ENCODE data around the gene OPCML.

Gene OPCML

DNA sequence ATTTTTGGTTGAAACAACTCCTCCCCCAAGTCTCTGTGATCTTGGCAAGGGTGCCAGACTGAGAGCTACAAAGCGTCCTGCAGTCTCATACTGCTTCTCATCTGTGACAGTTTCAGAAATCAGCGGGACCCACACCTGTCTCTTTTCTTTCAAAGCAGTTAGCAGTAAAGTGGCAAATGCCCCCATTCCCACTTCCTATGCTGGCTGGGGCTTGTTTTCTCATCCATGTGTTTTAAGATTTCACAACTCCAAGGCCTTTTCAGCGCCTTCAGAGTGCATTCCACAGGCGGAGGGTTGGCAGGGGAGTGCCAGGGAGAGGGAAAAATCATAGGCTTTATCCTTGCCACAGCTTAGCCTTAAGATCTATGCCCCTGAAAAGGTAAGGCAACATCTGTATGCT lies 493.5 kb downstream of the OPCML start:
- Histone ChIP-seq H3K4me1 (ENCODE audit: insufficient read depth, low read length, poor library complexity, severe bottlenecking) (no peaks in the 10 kb centered on the region), H2AFZ (ENCODE audit: low read length) (no peak overlapping the region), H3K9me3 (ENCODE audit: insufficient read depth, low read depth, low read length) (peaks cover 6% of the 10 kb centered on the region; the same call in 1 of the 2 replicates), H3F3A (ENCODE audit: low read depth) (no peaks in the 10 kb centered on the region), H3K79me2 (ENCODE audit: insufficient read depth, low read length) (no peaks in the 10 kb centered on the region), H3K9ac (ENCODE audit: low read depth, low read length, poor library complexity, severe bottlenecking) (no peak overlapping the region), H3K27me3 (ENCODE audit: insufficient read depth, low read length, poor library complexity, severe bottlenecking) (no peaks in the 10 kb centered on the region), H3K36me3 (ENCODE audit: insufficient read depth, low read length) (no peaks in the 10 kb centered on the region), H3K9me2 (replicated peaks; ENCODE audit: low read depth, low read length) (no peaks in the 10 kb centered on the region), H4K20me1 (ENCODE audit: insufficient read depth, low read length, poor library complexity, severe bottlenecking) (no peaks in the 10 kb centered on the region), H3K4me2 (ENCODE audit: low read depth, low read length, poor library complexity, severe bottlenecking) (no peak overlapping the region), H3K4me3 (ENCODE audit: low read length, poor library complexity, severe bottlenecking) (no peak overlapping the region)
- TF ChIP-seq CTCF (conservative IDR thresholded peaks at IDR 0.05; ENCODE audit: low read length) (no peak), EZH2phosphoT487 (IDR thresholded peaks at IDR 0.05; ENCODE audit: borderline replicate concordance) (no peak)

- Histone ChIP-seq H3K27me3 (ENCODE audit: insufficient read depth, low read length, poor library complexity, severe bottlenecking) (no peaks in the 10 kb centered on the region), H3K36me3 (ENCODE audit: insufficient read depth, low read length) (no peaks in the 10 kb centered on the region), H4K20me1 (ENCODE audit: insufficient read depth, low read length, poor library complexity, severe bottlenecking) (no peaks in the 10 kb centered on the region), H3K4me1 (ENCODE audit: insufficient read depth, low read length, poor library complexity, severe bottlenecking) (no peaks in the 10 kb centered on the region), H3K4me2 (ENCODE audit: low read depth, low read length, poor library complexity, severe bottlenecking) (no peak overlapping the region), H3F3A (ENCODE audit: low read depth) (no peaks in the 10 kb centered on the region), H3K9me3 (ENCODE audit: insufficient read depth, low read depth, low read length) (no peaks in the 10 kb centered on the region; the same call in 1 of the 2 replicates), H3K79me2 (ENCODE audit: insufficient read depth, low read length) (no peaks in the 10 kb centered on the region), H3K9ac (ENCODE audit: low read depth, low read length, poor library complexity, severe bottlenecking) (no peak overlapping the region), H3K4me3 (ENCODE audit: low read length, poor library complexity, severe bottlenecking) (no peak overlapping the region), H2AFZ (ENCODE audit: low read length) (no peak overlapping the region), H3K9me2 (replicated peaks; ENCODE audit: low read depth, low read length) (no peaks in the 10 kb centered on the region)
- TF ChIP-seq EZH2phosphoT487 (IDR thresholded peaks at IDR 0.05; ENCODE audit: borderline replicate concordance) = no peak
- TF ChIP-seq CTCF (conservative IDR thresholded peaks at IDR 0.05; ENCODE audit: low read length) = no peak
These were observed 497.4 kb downstream of the OPCML start for GRCh38 chr11:133034929-133035328.

- Histone ChIP-seq H3K4me3 (ENCODE audit: low read length, poor library complexity, severe bottlenecking) (no peak overlapping the region), H3K27me3 (ENCODE audit: insufficient read depth, low read length, poor library complexity, severe bottlenecking) (no peaks in the 10 kb centered on the region), H3K36me3 (ENCODE audit: insufficient read depth, low read length) (no peaks in the 10 kb centered on the region), H3F3A (ENCODE audit: low read depth) (no peaks in the 10 kb centered on the region), H2AFZ (ENCODE audit: low read length) (no peak overlapping the region), H3K4me1 (ENCODE audit: insufficient read depth, low read length, poor library complexity, severe bottlenecking) (no peaks in the 10 kb centered on the region), H3K9me2 (replicated peaks; ENCODE audit: low read depth, low read length) (no peaks in the 10 kb centered on the region), H3K9ac (ENCODE audit: low read depth, low read length, poor library complexity, severe bottlenecking) (no peak overlapping the region), H3K9me3 (ENCODE audit: insufficient read depth, low read depth, low read length) (no peaks in the 10 kb centered on the region; the same call in 1 of the 2 replicates), H3K4me2 (ENCODE audit: low read depth, low read length, poor library complexity, severe bottlenecking) (no peak overlapping the region), H3K79me2 (ENCODE audit: insufficient read depth, low read length) (no peaks in the 10 kb centered on the region), H4K20me1 (ENCODE audit: insufficient read depth, low read length, poor library complexity, severe bottlenecking) (no peaks in the 10 kb centered on the region)
- no peak for TF ChIP-seq EZH2phosphoT487 (IDR thresholded peaks at IDR 0.05; ENCODE audit: borderline replicate concordance)
- TF ChIP-seq CTCF (conservative IDR thresholded peaks at IDR 0.05; ENCODE audit: low read length) = no peak
These were observed 503.2 kb downstream of the OPCML start for GRCh38 chr11:133029107-133029506.
